Measurements from ENCODE around the gene HOXA6.
A peak's percentile ranks its signal among the peaks of the same experiment; 100 is the strongest.

Gene HOXA6

DNA sequence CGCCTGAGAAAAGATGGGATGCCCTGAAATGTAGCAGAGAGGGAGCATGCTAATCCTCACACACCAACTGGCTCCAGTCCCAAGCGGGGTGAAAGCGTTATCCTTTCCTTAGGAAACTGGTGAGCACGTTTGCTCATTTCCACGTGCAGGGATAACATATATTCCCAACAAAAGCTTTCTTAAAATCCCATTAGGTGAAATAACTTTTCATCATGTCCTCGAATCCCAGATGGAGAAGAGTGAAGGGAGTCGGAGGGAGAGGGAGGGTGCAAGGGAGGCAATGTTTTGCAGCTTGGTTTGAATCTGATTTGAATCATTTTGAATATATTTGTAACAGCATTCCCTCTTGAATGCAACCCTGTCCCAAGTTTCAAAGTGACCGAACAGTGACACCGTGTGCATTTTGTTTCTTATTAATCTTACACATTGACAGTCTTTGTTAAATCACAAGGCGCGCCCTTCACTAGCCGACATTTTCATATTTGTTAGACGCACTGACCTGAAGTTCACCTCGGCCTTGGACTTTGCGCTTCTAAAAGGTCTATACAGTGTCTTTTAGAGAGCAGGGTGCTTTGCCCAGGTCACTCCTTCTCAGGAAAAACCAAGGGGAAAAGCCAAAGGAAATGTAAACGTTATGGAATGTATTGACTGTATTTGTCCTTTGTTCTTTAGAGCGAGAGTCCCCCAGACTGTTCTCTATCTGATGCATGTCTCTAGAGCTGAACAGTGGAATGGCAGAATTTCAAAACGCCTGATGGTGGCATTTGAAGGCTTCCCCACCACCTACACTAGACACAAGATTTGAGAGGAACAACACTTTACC, 14.0 kb downstream of the HOXA6 start:
- DNase-seq = no peak

DNA sequence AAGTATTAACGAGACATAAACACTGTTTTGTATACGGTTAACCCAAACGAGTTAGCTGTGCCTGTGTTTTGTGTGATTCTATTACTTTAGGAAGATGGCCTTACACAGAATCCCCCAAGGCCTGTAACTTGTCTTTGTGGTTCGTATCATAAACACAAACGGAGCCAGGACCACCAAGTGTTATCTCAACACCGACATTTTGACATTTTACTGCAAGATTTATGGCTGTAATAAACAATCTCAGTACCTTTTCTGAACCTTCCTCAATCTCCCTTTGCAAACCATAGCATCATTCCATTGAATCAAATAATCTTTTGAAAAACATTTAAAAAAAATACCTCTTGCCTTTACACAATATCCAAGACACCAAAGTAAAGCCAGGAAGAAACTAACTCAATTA, 14.6 kb downstream of the HOXA6 start:
- no peak for DNase-seq

DNA sequence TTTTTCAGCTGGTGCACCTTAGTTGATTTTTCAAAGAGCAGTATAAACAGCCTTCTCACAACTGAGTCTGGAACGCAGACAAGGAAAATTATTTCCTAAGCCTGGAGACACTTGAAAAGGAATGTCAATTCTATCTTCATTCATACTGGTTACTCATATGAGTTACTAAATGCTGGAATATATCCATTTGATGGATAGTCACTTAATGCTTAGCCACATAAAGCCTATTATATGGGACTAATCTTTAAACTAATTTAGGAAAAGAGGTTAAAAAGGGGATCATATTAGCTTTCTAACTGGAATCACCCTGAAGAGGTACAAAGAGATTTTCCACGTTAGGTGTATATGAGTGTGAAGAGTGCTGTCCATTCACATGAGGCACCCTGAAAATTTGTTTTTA, 15.4 kb downstream of the HOXA6 start:
- no peak for DNase-seq

DNA sequence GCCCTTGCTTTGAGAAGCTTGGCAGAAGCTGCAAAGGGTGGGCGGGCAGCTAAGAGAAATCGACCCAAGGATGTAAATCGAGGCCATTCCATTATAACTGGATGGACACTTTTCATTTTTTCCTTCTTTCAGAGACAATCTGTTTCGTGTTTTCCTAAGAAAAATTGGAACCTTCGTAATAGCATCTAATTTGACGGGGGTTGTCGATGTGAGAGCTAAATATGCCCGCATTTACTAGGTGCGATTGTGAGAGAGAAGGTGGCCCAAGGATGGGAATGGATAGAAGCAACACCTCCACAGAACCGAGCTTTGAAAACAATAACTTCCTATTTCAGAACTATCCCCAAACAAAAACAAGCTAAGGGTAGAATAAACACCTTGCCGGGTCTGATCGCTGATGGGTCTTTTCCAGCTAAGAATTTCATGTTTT, 16.2 kb downstream of the HOXA6 start:
- DNase-seq = no peak

DNA sequence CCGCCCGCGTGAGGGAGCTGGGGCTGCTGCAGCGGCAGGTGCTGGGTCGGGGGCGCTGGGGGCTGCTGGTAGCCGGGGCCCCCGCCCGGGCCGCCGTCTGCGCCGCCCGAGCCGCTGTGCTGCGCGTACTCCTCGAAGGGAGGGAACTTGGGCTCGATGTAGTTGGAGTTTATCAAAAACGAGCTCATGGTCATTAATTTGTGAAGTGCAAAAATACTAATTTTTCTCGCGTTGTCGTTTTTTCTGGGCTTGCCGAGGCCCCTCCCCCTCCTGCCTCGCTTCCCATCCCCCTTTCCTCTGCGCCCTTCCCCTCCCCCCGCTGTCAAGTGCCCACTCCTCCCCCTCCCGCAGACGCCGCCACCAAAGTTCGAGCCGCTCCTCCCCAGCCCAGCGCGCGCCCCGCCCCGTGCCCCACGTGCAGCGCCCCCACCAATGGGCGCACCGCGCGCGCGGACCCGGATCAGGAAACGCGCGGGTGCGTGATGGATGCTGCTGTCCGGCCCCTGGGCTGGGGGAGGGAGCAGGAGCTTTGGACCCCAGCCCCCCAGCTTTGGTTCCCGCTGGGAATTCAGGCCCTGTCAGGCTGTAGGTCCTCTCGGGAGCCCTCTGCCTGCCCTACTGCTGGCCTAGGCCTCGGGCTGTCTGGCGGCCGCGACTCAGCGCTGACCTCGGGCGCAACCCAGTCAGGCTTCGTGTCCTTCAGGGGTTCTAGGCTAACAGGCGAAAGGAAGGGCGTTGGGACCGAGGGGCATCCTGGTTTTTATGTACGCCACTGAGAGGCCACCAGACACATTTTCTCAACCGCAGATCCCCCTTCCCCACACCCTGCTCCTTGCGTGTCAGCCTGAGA, 16.8 kb downstream of the HOXA6 start, which contains the start of gene HOXA4:
Gene HOXA4, minus strand, starts transcription at position 218 of the 850 bp plus-strand sequence. Its CDS starts 24 bp downstream, at position 194.
- DNase-seq = peak; percentile 57

DNA sequence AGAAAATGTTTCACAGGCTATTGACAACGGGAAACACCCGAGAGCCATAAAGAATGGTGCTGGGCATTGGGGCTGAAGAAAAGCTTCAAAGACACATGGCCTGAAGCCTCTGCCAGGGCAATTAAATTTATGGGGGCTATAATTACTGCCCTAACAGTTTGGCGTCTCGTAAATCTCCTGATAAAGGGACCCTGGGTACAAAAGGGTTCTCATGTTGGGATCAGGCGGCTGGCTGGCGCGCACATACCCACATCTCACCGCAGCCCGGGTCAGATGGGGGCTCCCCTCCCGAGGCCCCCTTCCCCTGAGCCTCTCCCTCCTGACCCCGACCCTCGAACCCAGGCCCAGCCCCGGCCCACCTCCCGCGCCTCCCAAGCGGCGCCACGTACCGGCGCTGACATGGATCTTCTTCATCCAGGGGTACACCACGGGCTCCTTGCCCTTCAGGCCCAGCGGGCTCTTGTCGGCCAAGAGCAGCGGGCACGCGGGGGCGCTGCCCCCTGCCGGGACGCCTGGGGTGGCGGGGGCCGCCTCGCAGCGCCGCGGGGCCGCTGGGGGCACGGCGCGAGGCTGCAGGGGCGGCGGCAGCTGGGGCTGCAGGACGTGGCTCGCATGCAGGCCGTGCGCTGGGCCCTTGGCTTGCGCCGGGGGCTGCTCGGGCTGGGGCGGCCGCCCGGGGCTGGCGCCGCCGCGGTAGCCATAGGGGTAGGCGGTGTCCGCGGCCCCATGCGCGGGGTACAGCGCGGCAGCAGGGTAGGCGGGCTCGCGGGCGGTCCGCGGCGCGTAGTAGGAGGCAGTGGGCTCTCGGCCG, 17.6 kb downstream of the HOXA6 start:
- no peak for DNase-seq

DNA sequence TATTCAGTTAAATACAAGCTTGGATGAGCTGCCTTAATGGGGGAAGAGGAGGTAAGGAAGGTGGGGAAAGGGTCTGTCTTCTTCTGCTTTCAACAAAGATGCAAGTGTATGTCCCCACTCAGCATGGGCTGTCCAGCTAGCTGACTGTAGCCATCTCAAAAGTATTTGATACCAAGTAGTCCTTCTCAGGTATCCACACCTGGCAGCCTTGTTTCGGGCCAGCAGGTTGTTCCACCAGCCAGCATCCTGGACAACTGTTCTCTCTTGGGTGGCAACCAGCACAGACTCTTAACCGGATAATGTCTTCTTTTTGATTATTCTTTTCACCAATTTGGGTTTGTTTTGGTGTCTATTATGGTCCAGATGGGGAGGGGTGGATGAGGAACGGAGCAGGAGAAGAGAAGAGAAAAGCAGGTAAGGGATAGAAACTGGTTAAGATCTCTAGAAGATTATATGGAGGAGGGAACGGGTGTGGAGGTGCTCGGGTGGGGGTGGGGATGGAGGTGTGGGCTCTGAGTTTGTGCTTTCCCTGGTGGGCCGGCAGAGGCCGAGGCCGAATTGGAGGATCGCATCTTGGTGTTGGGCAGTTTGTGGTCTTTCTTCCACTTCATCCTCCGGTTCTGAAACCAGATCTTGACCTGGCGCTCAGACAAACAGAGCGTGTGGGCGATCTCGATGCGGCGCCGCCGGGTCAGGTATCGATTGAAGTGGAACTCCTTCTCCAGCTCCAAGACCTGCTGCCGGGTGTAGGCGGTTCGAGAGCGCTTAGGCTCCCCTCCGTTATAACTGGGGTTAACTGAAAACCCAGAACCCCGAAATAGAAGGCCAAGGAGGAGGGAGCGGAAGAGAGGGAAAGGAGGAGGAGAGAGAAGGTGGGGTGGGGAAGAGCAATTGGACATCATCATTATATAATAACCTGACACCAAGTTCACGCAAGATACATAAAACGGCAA, 18.5 kb downstream of the HOXA6 start:
- no peak for DNase-seq

DNA sequence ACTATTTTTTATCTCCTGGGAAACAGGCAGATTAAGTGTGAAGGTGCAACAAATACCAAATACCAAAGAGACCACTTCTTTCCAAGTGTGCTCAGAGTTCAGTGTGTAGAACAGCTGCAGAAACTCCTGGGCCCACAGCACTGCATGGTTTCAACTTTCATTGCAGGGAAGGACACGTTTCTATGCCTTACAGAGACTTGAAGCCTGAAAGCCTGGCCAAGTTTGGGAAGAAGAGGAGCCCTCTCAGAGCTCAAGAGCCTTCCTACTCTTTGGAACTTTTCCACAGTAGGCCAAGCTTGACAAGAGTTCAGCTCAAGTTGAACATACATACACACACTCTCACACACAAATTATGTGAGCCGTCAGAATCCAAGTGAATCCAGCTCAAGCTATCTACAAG, 19.5 kb downstream of the HOXA6 start:
- DNase-seq = no peak

DNA sequence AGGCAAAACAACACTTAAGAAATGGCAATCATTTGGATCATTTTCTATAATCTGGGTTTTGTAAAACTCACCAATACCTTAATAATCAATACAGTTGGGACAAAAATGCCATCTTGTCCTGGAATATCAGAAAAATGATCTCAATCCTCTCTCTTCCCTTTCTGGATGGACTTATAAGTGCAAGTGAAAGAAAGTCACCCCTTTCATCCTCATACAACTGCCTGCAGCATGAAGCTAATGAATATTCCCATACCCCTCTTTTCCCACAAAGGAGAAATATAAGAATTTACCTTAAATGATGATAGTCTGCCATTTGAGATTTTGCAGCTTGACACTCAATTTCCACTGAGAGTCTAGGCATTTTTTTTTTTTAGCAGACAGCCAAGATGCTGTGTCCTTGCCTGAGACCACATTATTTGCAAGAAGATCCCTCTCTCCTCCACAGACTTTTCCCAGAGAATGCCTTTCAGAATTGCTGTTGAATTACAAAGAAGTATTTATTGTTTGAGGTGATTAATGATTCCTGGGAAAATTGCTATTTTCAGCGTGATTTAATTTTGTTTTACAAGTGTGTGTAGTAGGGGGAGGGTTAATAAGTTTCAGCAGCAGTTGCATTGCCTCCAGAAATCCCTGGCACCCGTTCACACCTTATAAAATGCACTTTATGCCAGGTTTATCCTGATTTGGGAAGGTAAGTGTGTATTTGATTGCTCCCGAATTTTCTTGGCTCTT, 20.8 kb downstream of the HOXA6 start:
- no peak for DNase-seq

DNA sequence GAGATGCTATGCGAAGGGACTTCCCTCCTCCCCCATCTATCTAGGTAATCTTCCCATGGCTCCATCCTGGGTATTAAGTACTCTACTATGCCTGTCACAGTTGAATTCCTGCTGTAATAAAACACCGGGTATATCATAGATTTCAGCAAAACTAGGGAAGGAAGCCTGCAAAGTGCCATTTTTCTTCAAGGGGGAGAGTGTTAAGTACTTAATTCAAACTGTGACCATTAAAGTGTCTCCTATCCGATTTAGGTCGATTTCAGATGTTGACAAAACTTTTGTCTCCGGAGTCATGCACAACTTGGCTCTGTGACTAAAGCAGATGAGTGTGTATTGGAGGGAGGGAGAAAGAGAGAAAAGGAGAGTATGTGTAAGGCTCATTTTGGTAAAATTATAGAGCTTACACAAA, 21.6 kb downstream of the HOXA6 start:
- DNase-seq = no peak

DNA sequence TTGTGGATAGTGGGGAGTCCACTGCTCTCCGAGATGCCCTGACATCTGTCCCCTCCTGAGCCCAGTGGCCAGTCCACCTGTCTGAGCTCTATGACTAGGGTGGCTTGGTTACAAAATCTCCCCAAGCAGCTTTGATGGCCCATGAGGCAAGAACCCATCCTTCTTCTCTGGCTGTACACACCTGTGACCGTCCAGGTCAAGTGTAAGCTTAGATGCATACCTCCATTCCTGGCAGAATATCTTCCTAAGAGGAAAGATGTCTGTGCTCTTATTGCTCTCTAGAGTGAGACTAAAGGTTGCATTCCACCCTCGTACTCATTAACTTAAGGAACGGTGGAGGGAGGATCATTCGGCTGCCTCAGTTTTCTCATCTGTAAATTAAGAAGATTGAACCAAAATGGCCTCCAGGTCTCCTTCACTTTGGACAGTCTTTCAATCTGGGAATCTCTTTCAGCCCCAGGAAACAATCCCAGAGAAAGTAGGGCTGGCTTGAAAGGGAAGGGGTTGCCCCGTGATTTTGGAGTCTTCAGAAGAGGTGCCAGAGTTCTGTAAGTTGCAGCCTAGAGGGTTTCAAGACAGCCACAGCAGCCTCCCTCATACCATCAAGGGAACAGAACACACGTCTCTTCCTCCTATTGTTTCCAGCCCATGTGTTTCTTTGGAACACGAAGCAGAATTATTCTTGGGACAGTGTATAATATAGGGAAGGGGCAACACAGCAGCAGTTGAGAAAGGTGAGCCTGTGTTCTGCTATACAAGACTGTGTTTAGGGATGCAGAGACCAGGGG, 22.5 kb downstream of the HOXA6 start:
- DNase-seq = no peak

DNA sequence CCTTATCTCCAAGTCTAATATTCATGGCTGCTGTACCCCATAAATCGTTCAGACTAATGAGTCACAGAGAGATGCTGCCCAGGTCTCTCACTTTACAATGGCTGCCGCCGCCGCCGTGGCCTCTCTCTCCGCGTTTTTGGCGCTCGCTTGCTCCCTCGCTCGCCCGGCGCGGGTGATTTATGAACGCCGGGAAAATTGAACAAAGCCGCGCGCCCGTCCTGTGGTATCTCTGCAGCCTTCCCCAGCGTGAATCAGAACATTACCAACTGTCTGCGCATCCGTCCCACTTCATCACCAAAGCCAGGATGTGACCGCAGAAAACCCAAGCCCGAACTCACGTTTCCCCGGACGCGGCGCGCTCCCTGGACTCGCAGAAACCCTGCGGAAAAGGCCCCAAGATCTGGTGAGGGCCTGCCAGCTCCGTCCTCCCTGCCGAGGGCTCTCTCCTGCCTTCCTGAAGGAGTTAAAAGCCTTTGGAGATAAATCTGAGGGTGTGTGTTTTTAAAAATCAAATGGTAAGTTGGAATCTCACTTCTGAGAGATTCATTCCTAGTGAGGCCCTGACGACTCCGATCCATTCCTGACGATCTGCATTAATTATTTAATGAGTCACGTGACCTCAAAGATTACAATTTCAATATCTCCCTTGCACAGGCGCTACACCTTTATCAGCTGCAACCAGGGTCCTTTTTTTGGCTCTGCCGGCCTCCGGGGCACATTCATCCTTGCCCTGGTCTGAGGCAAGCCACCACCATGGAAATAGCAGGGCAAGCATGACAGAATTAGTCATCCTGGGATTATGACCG, 23.3 kb downstream of the HOXA6 start:
- DNase-seq = no peak

DNA sequence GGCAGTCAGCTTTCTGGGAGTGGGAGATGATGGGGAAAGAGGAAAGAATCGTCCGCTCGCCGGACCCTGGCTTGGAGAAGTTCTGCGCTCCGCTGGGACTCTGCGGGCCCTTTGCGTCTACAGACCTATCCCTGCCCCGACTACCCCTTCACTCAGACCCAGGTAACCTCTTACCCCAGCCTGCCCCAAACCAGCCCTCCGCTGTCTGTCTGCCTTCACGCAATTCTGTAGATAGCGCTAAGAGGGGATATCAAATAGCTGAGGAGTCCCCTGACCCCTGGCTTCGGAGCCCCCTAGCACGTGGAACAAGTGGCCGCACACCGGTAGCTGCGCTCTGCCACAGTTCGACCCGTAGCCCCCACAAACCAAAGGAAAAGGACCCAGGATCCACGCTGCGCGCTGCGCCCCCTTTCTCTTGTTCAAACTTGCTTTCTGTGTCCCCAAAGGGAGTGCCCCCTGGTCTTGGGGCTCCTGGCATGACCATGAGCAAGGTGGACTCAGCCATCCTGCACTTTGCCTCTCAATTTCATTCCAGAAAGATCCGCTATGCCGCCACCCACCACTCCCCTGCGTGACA, 24.0 kb downstream of the HOXA6 start:
- no peak for DNase-seq

DNA sequence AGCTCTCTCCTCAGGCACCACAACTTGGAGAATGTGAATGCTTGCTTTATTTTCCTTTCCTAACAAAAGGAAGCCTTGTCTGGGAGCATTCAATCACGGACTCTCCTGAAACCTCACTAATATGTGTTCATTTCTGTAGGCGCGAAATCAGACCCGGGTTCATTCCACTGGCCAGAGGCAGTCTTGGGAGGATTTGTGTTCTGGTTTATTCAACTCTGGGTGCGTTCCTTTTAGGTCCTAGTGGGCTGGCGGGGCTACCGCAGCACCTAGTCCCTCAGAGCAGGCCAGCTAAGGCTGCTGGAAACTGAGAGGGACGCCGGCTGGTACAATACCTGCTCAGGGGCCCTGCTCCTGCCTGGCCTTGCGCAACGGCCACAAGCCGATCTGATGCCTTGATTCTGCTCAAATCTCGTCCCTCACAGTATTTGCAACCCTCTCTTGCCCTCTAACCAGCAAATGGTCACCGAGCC, 24.5 kb downstream of the HOXA6 start:
- no peak for DNase-seq

DNA sequence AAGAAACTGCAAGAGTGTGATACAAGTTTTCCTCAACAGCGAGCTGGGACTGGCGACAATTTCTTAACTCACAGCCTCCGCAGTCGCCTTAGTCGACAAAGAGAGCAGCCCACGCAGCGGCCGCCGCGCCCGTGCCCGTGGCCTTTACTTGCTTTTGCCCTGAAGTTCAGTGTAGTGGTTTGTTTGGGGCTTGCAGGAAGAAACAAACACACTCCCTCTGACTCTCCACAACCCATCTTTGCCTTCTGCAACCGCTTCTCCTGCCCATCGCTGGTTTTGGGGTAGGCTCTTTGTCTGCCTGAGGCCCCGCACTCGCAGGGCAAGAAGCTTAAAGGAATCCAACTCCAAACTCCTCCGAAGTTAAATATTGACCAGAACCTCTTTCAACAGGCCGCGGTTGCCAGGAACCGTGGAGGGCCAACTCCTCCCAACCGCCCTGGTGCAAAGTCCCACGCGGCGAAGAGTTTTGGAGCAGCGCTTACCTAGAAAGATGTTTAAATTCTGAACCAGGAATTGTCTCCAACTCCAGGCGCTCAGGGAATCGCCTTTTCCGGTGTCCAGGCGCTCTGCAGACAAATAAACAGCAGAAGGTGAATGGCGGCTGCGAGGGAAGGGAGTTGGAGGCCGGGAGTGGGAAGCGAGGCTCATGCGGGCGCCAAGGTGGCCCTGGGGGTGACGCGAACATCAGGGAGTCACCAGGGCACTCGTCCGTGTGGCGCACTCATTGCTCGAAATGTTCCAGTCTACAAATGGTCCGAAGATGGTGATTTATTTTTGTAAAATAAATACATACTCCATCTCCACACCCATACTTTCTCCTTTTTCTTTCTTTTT, 25.3 kb downstream of the HOXA6 start:
- no peak for DNase-seq

DNA sequence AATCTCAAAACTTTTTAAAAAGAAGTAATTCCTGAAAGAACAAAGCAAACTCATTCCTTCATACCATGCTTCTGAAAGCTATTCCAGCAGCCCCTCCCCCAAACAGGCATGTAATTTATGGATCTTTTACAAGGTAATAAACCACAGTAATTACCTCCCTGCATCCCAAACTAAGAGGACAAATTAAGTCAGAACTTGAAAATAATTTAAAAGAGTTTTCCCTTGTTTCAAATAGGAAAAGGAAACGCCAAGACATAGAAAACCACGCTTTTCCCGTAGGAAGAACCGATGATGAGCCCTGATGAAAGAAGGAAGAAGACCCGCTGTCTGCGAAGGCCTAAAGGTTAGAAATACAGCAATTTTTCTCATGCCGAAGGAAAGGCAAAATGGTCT, 25.9 kb downstream of the HOXA6 start:
- no peak for DNase-seq

DNA sequence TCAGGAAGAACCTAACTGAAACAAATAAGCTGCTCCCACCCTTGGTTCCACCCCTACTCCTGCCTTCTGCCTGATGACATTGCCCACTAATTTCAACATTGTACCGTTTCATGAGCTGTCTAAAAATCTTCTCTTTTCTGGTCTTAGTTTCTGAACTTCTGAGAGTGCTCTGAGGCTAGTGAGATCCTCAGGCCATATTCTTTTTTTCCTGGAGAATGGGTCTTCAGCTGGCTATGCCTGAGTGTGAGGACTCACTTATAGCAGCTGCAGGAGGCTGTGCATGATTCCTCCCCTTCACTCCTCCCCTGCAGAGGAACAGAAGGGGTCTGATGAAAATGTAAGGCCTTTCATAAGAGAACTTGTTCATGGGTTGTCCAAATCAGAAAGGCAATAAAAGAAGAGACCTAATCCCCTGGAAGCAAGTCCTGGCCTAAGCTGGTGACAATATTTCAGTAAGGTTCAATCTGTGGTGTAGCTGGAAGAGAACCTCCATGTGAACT, 28.1 kb downstream of the HOXA6 start:
- no peak for DNase-seq

DNA sequence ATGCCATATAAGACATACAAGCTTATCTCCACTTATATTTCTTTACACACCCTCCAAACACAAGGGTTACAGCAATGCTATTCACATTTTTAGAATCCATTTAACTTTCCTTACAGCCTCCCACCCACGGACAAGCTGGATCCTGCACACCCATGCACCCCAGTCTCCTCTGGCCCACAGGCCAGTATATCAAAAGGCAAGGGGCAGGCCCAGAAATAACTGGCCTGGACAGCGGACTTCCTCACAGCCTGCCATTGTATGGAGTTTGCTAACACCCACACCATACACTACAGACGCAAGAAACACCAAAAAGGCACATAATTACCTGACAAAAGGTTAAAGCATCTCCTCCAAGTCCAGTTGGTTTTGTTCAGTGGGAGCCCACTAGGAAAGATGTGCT, 29.0 kb downstream of the HOXA6 start:
- DNase-seq = no peak

Data from activated CD4-positive, alpha-beta T cell treated with anti-CD3 and anti-CD28 coated beads for 1 hour (primary cell).